ENCODE results near the gene GAS2L2. TPM values are rescaled to one million over a fixed set of nuclear protein-coding genes. Genes with fewer than 3 reads are reported as not detected.
"Not testable (repeated sequence)": the region's sequence is repeated elsewhere in the genome, so short reads cannot be mapped to it uniquely, and the experiment has no call there.

Gene GAS2L2
- total and polyA plus RNA-seq, 2 donors, result 0.09 TPM; not detected in 1

- WGBS, result 80% methylated on average over 8 of the region's 8 CpGs
- no peak for DNase-seq (ENCODE audit: extremely low spot score)
- no peak overlapping the region for H3K4me3 ChIP-seq (ENCODE audit: low read depth, low read length)
- H3K27ac ChIP-seq (ENCODE audit: low read depth), result no peak overlapping the region
- no peaks in the 10 kb centered on the region for H3K36me3 ChIP-seq (ENCODE audit: insufficient read depth)
- H3K4me1 ChIP-seq (ENCODE audit: insufficient read depth), result no peaks in the 10 kb centered on the region
Observed at GRCh38 chr17:35765756-35766488, 12.9 kb upstream of the GAS2L2 start.

- no peak overlapping the region for H3K27ac ChIP-seq (ENCODE audit: low read depth)
- H3K36me3 ChIP-seq (ENCODE audit: insufficient read depth), result no peaks in the 10 kb centered on the region
- no peaks in the 10 kb centered on the region for H3K4me1 ChIP-seq (ENCODE audit: insufficient read depth)
- 64% methylated on average over 11 of the region's 11 CpGs for WGBS
- no peak for DNase-seq (ENCODE audit: extremely low spot score)
- no peak overlapping the region for H3K4me3 ChIP-seq (ENCODE audit: low read depth, low read length)
Observed at GRCh38 chr17:35765086-35765710, 12.2 kb upstream of the GAS2L2 start.

DNA sequence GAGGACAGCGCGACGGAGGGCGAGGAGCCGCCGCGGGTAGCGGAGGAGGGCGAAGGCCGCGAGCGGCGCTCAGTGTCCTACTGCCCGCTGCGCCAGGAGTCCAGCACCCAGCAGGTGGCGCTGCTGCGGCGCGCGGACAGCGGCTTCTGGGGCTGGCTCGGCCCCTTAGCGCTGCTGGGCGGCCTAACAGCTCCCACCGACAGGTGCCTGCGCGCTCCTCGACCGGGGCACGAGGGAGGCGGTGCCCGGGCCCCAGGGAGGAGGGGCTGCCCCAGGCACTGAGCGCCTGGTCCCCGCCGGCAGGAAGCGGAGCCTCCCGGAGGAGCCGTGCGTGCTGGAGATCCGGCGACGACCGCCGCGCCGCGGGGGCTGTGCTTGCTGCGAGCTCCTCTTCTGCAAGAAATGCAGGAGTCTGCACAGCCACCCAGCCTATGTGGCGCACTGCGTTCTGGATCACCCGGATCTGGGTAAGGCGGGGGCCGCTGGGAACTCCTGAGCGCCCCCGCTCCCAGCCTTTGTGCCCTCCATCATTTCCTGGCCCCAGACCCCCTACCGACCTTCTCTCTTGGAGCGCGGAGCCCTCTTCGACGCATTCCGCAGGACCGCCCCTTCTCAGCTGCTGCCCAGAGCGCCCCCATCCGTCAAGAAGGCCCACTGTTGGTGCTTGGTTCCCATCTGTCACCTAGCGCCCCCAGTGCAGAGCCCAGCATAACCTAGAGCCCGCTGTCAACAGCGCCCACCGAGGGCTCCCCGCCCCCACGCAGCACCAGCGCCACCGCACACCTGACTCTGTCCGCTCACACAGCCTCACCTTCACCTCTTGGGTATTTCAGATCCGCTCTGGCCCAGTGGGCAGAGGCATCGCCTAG, 11.3 kb upstream of the GAS2L2 start:
- Histone ChIP-seq H3K27ac (ENCODE audit: low read depth) (no peak overlapping the region), H3K4me1 (ENCODE audit: insufficient read depth) (no peaks in the 10 kb centered on the region), H3K36me3 (ENCODE audit: insufficient read depth) (no peaks in the 10 kb centered on the region), H3K4me3 (ENCODE audit: low read depth, low read length) (peak overlapping the region; percentile 44)
- 7% methylated on average over 75 of the region's 75 CpGs for WGBS
- DNase-seq (ENCODE audit: extremely low spot score), result no peak

DNA sequence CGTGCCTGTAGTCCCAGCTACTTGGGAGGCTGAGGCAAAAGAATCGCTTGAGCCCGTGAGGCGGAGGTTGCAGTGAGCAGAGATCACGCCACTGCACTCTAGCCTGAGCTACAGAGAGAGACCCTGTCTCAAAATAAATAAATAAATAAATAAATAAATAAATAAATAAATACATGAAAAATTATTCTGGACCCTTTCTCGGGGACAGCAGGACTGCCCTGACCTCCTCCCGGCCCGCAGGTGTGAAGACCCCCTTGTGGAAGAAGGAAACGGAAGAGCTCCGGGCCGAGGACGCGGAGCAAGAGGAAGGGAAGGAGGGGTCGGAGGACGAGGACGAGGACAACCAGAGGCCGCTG, 10.7 kb upstream of the GAS2L2 start:
- no peak for DNase-seq (ENCODE audit: extremely low spot score)
- Histone ChIP-seq H3K36me3 (ENCODE audit: insufficient read depth) (no peaks in the 10 kb centered on the region), H3K4me3 (ENCODE audit: low read depth, low read length) (peak overlapping the region; percentile 44), H3K4me1 (ENCODE audit: insufficient read depth) (no peaks in the 10 kb centered on the region), H3K27ac (ENCODE audit: low read depth) (no peak overlapping the region)
- 35% methylated on average over 17 of the region's 17 CpGs for WGBS

DNA sequence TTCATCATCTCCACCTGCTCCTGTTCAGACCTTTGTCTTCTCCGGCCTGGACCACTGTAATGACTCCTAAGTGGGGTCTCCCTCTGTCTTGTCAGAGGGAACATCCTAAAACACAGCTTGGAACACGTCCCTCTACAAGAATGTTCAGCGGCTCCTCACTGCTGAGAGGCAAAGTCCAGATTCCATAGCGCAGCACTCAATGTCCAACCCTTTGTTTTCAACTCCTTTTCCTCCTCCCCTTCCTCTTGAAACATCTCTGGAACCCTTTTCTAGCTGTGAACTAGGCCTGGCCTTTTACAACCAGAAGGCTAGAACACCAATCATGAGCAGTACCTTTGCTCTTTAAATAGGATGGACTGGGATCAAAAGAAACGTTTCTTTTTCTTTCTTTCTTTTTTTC, 8.6 kb upstream of the GAS2L2 start:
- no peak overlapping the region for H3K4me3 ChIP-seq (ENCODE audit: low read depth, low read length)
- H3K4me1 ChIP-seq (ENCODE audit: insufficient read depth), result no peaks in the 10 kb centered on the region
- no peak overlapping the region for H3K27ac ChIP-seq (ENCODE audit: low read depth)
- no peaks in the 10 kb centered on the region for H3K36me3 ChIP-seq (ENCODE audit: insufficient read depth)
- 84% methylated on average over 5 of the region's 5 CpGs for WGBS
- DNase-seq (ENCODE audit: extremely low spot score), result no peak

DNA sequence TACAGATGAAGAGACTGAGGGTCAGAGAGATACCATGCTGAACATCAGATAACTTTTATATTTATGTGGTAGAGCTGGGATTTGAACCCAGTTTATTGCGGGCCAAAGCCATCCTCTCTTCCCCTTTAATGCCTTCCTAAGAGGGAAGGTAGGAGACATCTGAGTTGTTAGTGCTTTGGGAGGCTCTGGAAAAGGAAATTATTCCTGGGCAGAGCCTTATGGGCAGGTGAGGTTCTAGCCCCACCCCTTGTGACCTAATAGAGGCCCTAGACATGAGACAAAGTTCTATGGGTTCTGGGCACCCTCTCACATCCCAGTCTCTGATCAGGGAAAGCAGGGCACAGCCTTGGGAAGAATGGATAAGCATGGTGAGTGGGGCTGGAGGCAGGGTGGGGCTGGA, 7.5 kb upstream of the GAS2L2 start, which contains the start of gene C17orf50:
C17orf50 (plus strand) TSS at position 301 of the 400 bp plus-strand sequence; CDS start at position 356, 55 bp downstream.
- no peak within 1 kb of the TSS for H3K27ac ChIP-seq (ENCODE audit: low read depth)
- no peak for DNase-seq (ENCODE audit: extremely low spot score)
- no peaks in the 10 kb centered on the region for H3K36me3 ChIP-seq (ENCODE audit: insufficient read depth)
- no peaks in the 10 kb centered on the region for H3K4me1 ChIP-seq (ENCODE audit: insufficient read depth)
- H3K4me3 ChIP-seq (ENCODE audit: low read depth, low read length), result no peak within 1 kb of the TSS
- 100% methylated on average over 1 of the region's 1 CpG for WGBS

DNA sequence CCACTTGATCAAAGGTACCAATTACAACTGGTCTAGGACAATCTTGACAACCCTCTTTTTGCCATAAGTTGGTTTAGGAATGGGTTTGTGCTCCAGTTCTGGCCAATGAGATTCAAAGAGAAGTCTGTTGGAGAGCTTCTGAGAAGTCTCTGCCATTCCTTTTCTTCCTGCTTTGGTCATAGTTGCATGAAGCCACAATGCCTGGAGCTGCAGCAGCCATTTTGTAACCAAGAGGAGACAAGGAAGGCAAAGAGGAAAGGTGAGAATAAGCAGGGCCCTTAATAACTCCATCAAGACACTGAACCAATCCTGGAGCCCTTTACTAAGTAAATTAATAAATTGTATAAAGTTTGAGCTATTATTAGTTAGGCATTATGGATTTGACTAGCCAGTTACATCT, 4.2 kb upstream of the GAS2L2 start:
- no peak for DNase-seq (ENCODE audit: extremely low spot score)
- no peaks in the 10 kb centered on the region for H3K4me1 ChIP-seq (ENCODE audit: insufficient read depth)

GRCh38 chr17:35752471-35752870, 568 bp downstream of the GAS2L2 start:
- DNase-seq (ENCODE audit: extremely low spot score), result no peak
- H3K36me3 ChIP-seq (ENCODE audit: insufficient read depth), result no peaks in the 10 kb centered on the region
- 64% methylated on average over 16 of the region's 16 CpGs for WGBS
- H3K4me1 ChIP-seq (ENCODE audit: insufficient read depth), result no peaks in the 10 kb centered on the region
- no peak overlapping the region for H3K4me3 ChIP-seq (ENCODE audit: low read depth, low read length)
- no peak overlapping the region for H3K27ac ChIP-seq (ENCODE audit: low read depth)

More for the DNA sequence above, 4.2 kb upstream of the GAS2L2 start:
- H3K4me3 ChIP-seq (ENCODE audit: low read depth, low read length), result no peak overlapping the region
- no peak overlapping the region for H3K27ac ChIP-seq (ENCODE audit: low read depth)
- no peaks in the 10 kb centered on the region for H3K36me3 ChIP-seq (ENCODE audit: insufficient read depth)

DNA sequence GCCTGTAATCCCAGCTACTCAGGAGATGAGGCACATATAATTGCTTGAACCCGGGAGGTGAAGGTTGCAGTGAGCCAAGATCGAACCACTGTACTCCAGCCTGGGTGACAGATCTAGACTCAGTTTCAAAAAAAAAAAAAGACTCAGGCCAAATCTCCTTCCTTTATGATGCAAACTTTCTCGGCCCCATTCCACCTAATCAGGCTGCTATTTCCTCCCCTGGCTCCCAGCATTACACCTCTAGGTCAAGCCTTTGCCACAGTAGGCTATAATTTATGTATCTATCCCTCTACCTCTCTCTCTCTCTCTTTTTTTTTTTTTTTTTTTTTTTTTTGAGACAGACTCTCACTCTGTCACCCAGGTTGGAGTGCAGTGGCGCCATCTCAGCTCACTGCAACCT, 1.5 kb downstream of the GAS2L2 start:
- 85% methylated on average over 4 of the region's 4 CpGs for WGBS
- H3K27ac ChIP-seq (ENCODE audit: low read depth); H3K4me1 ChIP-seq (ENCODE audit: insufficient read depth); DNase-seq (ENCODE audit: extremely low spot score); H3K36me3 ChIP-seq (ENCODE audit: insufficient read depth); H3K4me3 ChIP-seq (ENCODE audit: low read depth, low read length): not testable (repeated sequence)

DNA sequence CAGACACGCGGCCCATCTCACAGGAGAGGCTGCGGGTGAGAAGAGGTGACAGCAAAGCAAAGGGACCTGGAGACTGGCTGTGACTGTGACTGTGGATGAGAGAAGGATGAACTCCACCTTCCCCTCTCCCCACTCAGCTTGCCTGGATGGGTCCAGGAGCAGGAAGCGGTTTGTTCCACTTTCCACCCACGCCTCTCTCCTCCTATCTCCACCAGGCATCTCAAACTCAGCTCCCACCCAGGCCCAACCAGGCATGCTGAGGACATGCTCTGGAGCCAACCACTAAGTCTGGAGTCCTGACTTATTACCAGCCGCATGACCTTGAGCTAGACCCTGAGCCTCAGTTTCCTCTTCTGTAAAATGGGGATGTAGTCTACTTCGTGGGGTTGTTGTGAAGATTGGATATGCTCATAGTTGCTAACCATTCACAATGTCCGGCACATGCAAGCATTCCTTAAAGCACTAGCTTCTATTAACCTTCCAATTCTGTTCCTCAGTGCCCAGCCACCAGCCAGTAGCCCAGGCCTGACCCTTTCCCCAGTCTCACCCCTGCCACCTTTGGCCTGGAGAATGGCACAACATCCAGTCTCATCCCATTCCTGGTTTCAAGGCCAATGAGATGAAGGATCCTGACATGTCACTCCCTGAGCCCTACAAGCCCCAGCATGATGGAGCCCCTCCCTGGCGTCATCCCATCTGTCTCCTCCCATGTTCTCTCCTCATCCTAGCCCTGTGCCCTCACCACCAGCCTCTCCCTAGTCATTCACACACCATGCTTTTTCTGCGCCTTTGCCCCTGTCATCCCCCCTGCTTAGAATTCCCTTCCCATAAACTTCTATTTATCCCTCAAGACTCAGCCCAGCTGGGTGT, 2.3 kb downstream of the GAS2L2 start:
- DNase-seq (ENCODE audit: extremely low spot score), result no peak
- no peaks in the 10 kb centered on the region for H3K4me1 ChIP-seq (ENCODE audit: insufficient read depth)
- 79% methylated on average over 10 of the region's 10 CpGs for WGBS
- H3K27ac ChIP-seq (ENCODE audit: low read depth), result no peak overlapping the region
- no peaks in the 10 kb centered on the region for H3K36me3 ChIP-seq (ENCODE audit: insufficient read depth)
- no peak overlapping the region for H3K4me3 ChIP-seq (ENCODE audit: low read depth, low read length)

- no peaks in the 10 kb centered on the region for H3K4me1 ChIP-seq (ENCODE audit: insufficient read depth)
- H3K27ac ChIP-seq (ENCODE audit: low read depth), result no peak overlapping the region
- 6% methylated on average over 35 of the region's 35 CpGs for WGBS
- no peak for DNase-seq (ENCODE audit: extremely low spot score)
- no peak overlapping the region for H3K4me3 ChIP-seq (ENCODE audit: low read depth, low read length)
- no peaks in the 10 kb centered on the region for H3K36me3 ChIP-seq (ENCODE audit: insufficient read depth)
Observed at GRCh38 chr17:35749560-35750412, 3.3 kb downstream of the GAS2L2 start.

DNA sequence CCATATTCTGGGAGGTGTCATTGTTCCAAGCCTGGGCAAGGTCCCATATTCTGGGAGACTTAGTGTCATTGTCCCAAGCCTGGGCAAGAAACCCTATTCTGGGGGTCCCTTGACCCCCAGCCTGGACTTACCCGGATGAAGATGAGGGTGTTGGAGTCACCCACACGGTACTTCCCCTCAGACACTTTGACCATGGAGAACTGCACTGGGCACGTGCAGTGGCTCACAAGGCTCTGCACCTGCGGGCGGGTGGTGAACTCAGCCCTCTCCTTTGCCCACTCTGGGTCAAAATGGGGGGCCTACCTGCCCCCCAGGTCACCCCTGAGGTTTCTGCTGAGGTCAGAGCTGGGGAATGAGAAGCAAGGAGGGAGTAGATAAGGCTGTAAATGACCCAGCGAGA, 4.1 kb downstream of the GAS2L2 start:
- no peaks in the 10 kb centered on the region for H3K4me1 ChIP-seq (ENCODE audit: insufficient read depth)
- H3K36me3 ChIP-seq (ENCODE audit: insufficient read depth), result no peaks in the 10 kb centered on the region
- H3K4me3 ChIP-seq (ENCODE audit: low read depth, low read length), result no peak overlapping the region
- 85% methylated on average over 6 of the region's 6 CpGs for WGBS
- no peak overlapping the region for H3K27ac ChIP-seq (ENCODE audit: low read depth)
- no peak for DNase-seq (ENCODE audit: extremely low spot score)

All from urinary bladder (tissue), 4 donors.